ENCODE results near the gene HLA-DPB1.

GRCh38 chr6:33053230-33053629, 22.6 kb upstream of the HLA-DPB1 start:
- TF ChIP-seq EZH2 (IDR thresholded peaks at IDR 0.05; ENCODE audit: low read length, unreplicated experiment): no peak
- TF ChIP-seq CTCF (conservative IDR thresholded peaks at IDR 0.05; ENCODE audit: low read depth, low read length): no peak
